Ovary (tissue), 9 donors: ENCODE data around the gene APAF1. TPM values are rescaled to one million over a fixed set of nuclear protein-coding genes. Genes with fewer than 3 reads are reported as not detected.

Experiments used
- DNase-seq, 5 donors: peaks; one replicate each; pipeline ENCODE4 v3.0.0-alpha.2; 2019 to 2020
- H3K27ac ChIP-seq, 2 donors: fragments of 200-600 bp; one replicate each; pipeline versions ENCODE4 v1.5.1 to v1.8.0; 2019 to 2022
- H3K27me3 ChIP-seq: fragments of 200-600 bp; one replicate; pipeline ENCODE4 v1.8.0; 2022
- H3K36me3 ChIP-seq: fragments of 200-600 bp; sonication (generic); one replicate; pipeline ENCODE4 v1.5.1; 2019
- H3K4me1 ChIP-seq: one replicate; pipeline ENCODE4 v1.8.1; 2013; ENCODE audit warnings: mild to moderate bottlenecking, moderate library complexity; ENCODE audit not compliant: insufficient read depth
- H3K4me3 ChIP-seq: fragments of 200-600 bp; sonication (generic); one replicate; pipeline ENCODE4 v1.5.1; 2017
- H3K9me3 ChIP-seq, 2 donors: fragments of 200-600 bp in 1 of 2; sonication (generic) in 1 of 2; one replicate each; pipeline versions ENCODE4 v1.5.1 to v1.8.1; 2013 to 2019; ENCODE audit warnings: mild to moderate bottlenecking in 1 of 2, moderate library complexity in 1 of 2
- CTCF ChIP-seq, 3 donors: fragments of 450-650 bp in 2 of 3; fragments of 200-600 bp in 1 of 3; IDR thresholded peaks; one replicate each; pipeline versions ENCODE4 v1.5.1 to v1.8.0; 2016 to 2022; ENCODE audit warnings: antibody characterized with exemption in 3 of 3, mild to moderate bottlenecking in 1 of 3
- EP300 ChIP-seq: sonication (generic); formaldehyde crosslinking; IDR thresholded peaks from one replicate; pipeline ENCODE4 v1.6.1; 2017; ENCODE audit warnings: antibody characterized with exemption
- POLR2A ChIP-seq: fragments of 450-650 bp; IDR thresholded peaks from one replicate; pipeline ENCODE4 v1.6.1; 2017; ENCODE audit warnings: antibody characterized with exemption, mild to moderate bottlenecking, moderate library complexity
- WGBS, 3 donors: extraction: QIAGEN DNeasy Blood & Tissue Kit in 1 of 3; methylation state at CpG; one replicate each; pipeline versions ENCODE4 v1.1.5 to v1.1.7; 2013 to 2017; 5-methylcytosine and 5-hydroxymethylcytosine counted together
- intact Hi-C, 4 donors: fragments of 100-400 bp; cut with DNase I; formaldehyde crosslinking; loops; one replicate each; pipeline versions ENCODE4 v1.11.0 to v1.15.1; 2022 to 2023
- polyA plus RNA-seq, 2 donors: library from polyadenylated mRNA; stranded (reverse); fragments of 200-250 nt in 1 of 2; fragments of 350-450 nt in 1 of 2; fragmentation: Illumina TruSeq in 1 of 2; extraction: RNeasy Lipid Tissue Mini Kit (QIAGEN cat#74804) in 1 of 2; gene quantifications; one replicate each; pipeline ENCODE4 v1.2.3, GENCODE V29; 2013 to 2014
- total RNA-seq, 7 donors: library from RNA; depleted of rRNA in 2 of 7; stranded (reverse); fragments of >200 nt in 2 of 7; fragmentation: NEBNext Ultra II Directional in 3 of 7; extraction: Animal tissue kit (Norgen Biotek cat#: 25700) in 3 of 7; gene quantifications; one replicate each; pipeline versions ENCODE4 v1.1.0 to v1.2.4, GENCODE V29; 2016 to 2023
- donor health status: DM: no; HTN: no; CAD: no; lungs with moderate emphysema.
- donor health status: DM: no; HTN: no; CAD: no.
- donor health status: Bipolar disorder and iron deficiency.
- donor health status: DM: yes; HTN: yes; CAD: no.
- donor health status: DM: no; HTN: no; CAD: no.
- donor health status: DM: yes; HTN: yes; CAD: no.

The APAF1 gene
- total and polyA plus RNA-seq, 9 donors: 9.4 to 17.1 (median 11.9) TPM

- no peak overlapping the region for H3K4me3 ChIP-seq
- intact Hi-C loops: no loop called here
- TF ChIP-seq CTCF (IDR thresholded peaks at IDR 0.05) (no peak), EP300 (no peak), POLR2A (no peak)
- H3K36me3 ChIP-seq: no peaks in the 10 kb centered on the region
- no peaks in the 10 kb centered on the region for H3K4me1 ChIP-seq
- H3K9me3 ChIP-seq: no peaks in the 10 kb centered on the region
- no peak overlapping the region for H3K27ac ChIP-seq
- no peak for DNase-seq
- H3K27me3 ChIP-seq: no peaks in the 10 kb centered on the region
Measured at GRCh38 chr12:98674841-98675240, 29.8 kb downstream of the APAF1 start.

GRCh38 chr12:98678236-98678945 lies 33.3 kb downstream of the APAF1 start:
- WGBS, 3 donors: 94 to 98% (median 95%) methylated on average over 11 to 15 of the region's 15 CpGs
- no peak overlapping the region for H3K27ac ChIP-seq
- intact Hi-C loops: no loop called here

GRCh38 chr12:98678946-98679610 lies 34.0 kb downstream of the APAF1 start:
- H3K36me3 ChIP-seq: no peaks in the 10 kb centered on the region

More at GRCh38 chr12:98678236-98678945, 33.3 kb downstream of the APAF1 start:
- Histone ChIP-seq H3K36me3 (no peaks in the 10 kb centered on the region), H3K4me3 (no peak overlapping the region), H3K4me1 (no peaks in the 10 kb centered on the region), H3K27me3 (no peaks in the 10 kb centered on the region), H3K9me3 (no peaks in the 10 kb centered on the region)
- DNase-seq: no peak
- no peak for TF ChIP-seq EP300

GRCh38 chr12:98679611-98680005 lies 34.5 kb downstream of the APAF1 start:
- no peak overlapping the region for H3K27ac ChIP-seq
- TF ChIP-seq EP300: no peak
- no peak for TF ChIP-seq CTCF (IDR thresholded peaks at IDR 0.05)
- no peaks in the 10 kb centered on the region for H3K36me3 ChIP-seq
- no peaks in the 10 kb centered on the region for H3K4me1 ChIP-seq
- 94 to 97% (median 96%) methylated on average over 15 of the region's 15 CpGs for WGBS, 3 donors
- no peak for DNase-seq
- no peaks in the 10 kb centered on the region for H3K27me3 ChIP-seq
- no peak overlapping the region for H3K4me3 ChIP-seq
- no peaks in the 10 kb centered on the region for H3K9me3 ChIP-seq
- intact Hi-C loops: no loop called here

More at GRCh38 chr12:98678946-98679610, 34.0 kb downstream of the APAF1 start:
- intact Hi-C loops: no loop called here
- DNase-seq: no peak
- no peaks in the 10 kb centered on the region for H3K27me3 ChIP-seq
- TF ChIP-seq POLR2A (no peak), EP300 (no peak), CTCF (IDR thresholded peaks at IDR 0.05) (no peak)
- no peaks in the 10 kb centered on the region for H3K9me3 ChIP-seq
- 91 to 97% (median 96%) methylated on average over 7 of the region's 7 CpGs for WGBS, 3 donors
- H3K4me3 ChIP-seq: no peak overlapping the region
- no peak overlapping the region for H3K27ac ChIP-seq
- H3K4me1 ChIP-seq: no peaks in the 10 kb centered on the region

GRCh38 chr12:98684199-98684598 lies 39.1 kb downstream of the APAF1 start:
- TF ChIP-seq POLR2A (no peak), EP300 (no peak), CTCF (IDR thresholded peaks at IDR 0.05) (no peak)
- 57 to 71% (median 66%) methylated on average over 2 of the region's 2 CpGs for WGBS, 3 donors

More at GRCh38 chr12:98684199-98684598, 39.1 kb downstream of the APAF1 start:
- Histone ChIP-seq H3K36me3 (no peaks in the 10 kb centered on the region), H3K9me3 (no peaks in the 10 kb centered on the region), H3K4me1 (no peaks in the 10 kb centered on the region), H3K4me3 (no peak overlapping the region), H3K27me3 (no peaks in the 10 kb centered on the region), H3K27ac (no peak overlapping the region)
- intact Hi-C loops: no loop called here
- DNase-seq: no peak
